Pancreas (tissue), 10 donors: Measurements from ENCODE around the gene MPZ. TPM values are rescaled to one million over a fixed set of nuclear protein-coding genes. Genes with fewer than 3 reads are reported as not detected.

Experiments used
- ATAC-seq, 4 donors: fragments of 200-7000 bp; cut with Tn5 transposase; one replicate each; pipeline versions ENCODE4 v1.8.0 to v1.9.1; 2020; ENCODE audit warnings: mild to moderate bottlenecking in 4 of 4, moderate library complexity in 4 of 4
- DNase-seq, 6 donors: peaks; one replicate each; pipeline ENCODE4 v3.0.0-alpha.2; 2020
- FAIRE-seq: peaks from 2 replicates; lab custom pipeline; 2012; peaks lifted over from hg19 to GRCh38; lab: Jason Lieb, UNC
- H3K27ac ChIP-seq, 4 donors: fragments of 200-600 bp; sonication (generic); 1 replicate in 3 of 4; 2 replicates in 1 of 4; pipeline versions ENCODE4 v1.5.0 to v1.8.0; 2020
- H3K27me3 ChIP-seq, 4 donors: fragments of 200-600 bp; one replicate each; pipeline ENCODE4 v1.8.0; 2021
- H3K36me3 ChIP-seq, 3 donors: fragments of 200-600 bp; sonication (generic) in 1 of 3; one replicate each; pipeline versions ENCODE4 v1.5.0 to v1.8.0; 2020 to 2021
- H3K4me1 ChIP-seq, 3 donors: fragments of 200-600 bp; one replicate each; pipeline ENCODE4 v1.8.0; 2021
- H3K4me3 ChIP-seq, 4 donors: fragments of 200-600 bp; sonication (generic) in 2 of 4; one replicate each; pipeline versions ENCODE4 v1.5.0 to v1.8.0; 2020 to 2021
- H3K9me3 ChIP-seq, 4 donors: fragments of 200-600 bp; one replicate each; pipeline ENCODE4 v1.8.0; 2021
- CTCF ChIP-seq, 4 donors: fragments of 200-600 bp; sonication (generic) in 3 of 4; IDR thresholded peaks; one replicate each; pipeline versions ENCODE4 v1.5.0 to v1.8.0; 2021; ENCODE audit warnings: antibody characterized with exemption in 4 of 4
- WGBS, 2 donors: extraction: QIAGEN DNeasy Blood & Tissue Kit; methylation state at CpG; one replicate each; pipeline ENCODE4 v1.1.7; 2013; 5-methylcytosine and 5-hydroxymethylcytosine counted together
- intact Hi-C, 3 donors: fragments of 100-400 bp; cut with DNase I; formaldehyde crosslinking; loops; one replicate each; pipeline versions ENCODE4 v1.11.1 to v1.14.2; 2022
- polyA plus RNA-seq, 2 donors: library from polyadenylated mRNA; stranded (reverse); fragments of 200-250 nt; gene quantifications; one replicate each; pipeline ENCODE4 v1.2.3, GENCODE V29; 2013
- total RNA-seq, 6 donors: library from RNA; stranded (reverse); fragmentation: NEBNext Ultra II Directional in 4 of 6; extraction: Animal tissue kit (Norgen Biotek cat#: 25700) in 4 of 6; gene quantifications; one replicate each; pipeline versions ENCODE4 v1.2.1 to v1.2.4, GENCODE V29; 2021 to 2023
- donor health status: healthy with polysubstance abuse.
- donor health status: DM: no; HTN: no; CAD: no; lungs with moderate emphysema.
- donor health status: DM: no; HTN: no; CAD: no.
- donor health status: control.
- donor health status: control.
- donor health status: Bipolar disorder and iron deficiency.
- donor health status: DM: yes; HTN: yes; CAD: no.
- donor health status: DM: no; HTN: no; CAD: no.
- donor health status: DM: no; HTN: no; CAD: no.
- donor health status: DM: yes; HTN: yes; CAD: no.

Gene MPZ
- total RNA-seq (1 to 10 TPM in 4 of 6 donors, under 1 TPM in 2; 0.51 to 2.1 (median 1.4) TPM), polyA plus RNA-seq (1 to 10 TPM; 1.3 to 2.8 TPM)

- H3K27me3 ChIP-seq: no peaks in the 10 kb centered on the region
- intact Hi-C loops: no loop called here
- no peaks in the 10 kb centered on the region for H3K36me3 ChIP-seq
- 22 to 23% methylated on average over 2 of the region's 2 CpGs for WGBS, 2 donors
- no peak within 1 kb of the TSS for H3K27ac ChIP-seq
- DNase-seq: no peak
- H3K9me3 ChIP-seq: no peaks in the 10 kb centered on the region
- H3K4me1 ChIP-seq: peaks cover 0 to 4% (median 0%) of the 10 kb centered on the region in 3 donors
- no peak for FAIRE-seq
- TF ChIP-seq CTCF (IDR thresholded peaks at IDR 0.05): no peak
- H3K4me3 ChIP-seq: no peak within 1 kb of the TSS
- no peak for ATAC-seq
Observed at GRCh38 chr1:161309868-161310267, at the start of gene MPZ. MPZ (minus strand) TSS chr1:161309968; CDS start chr1:161309905, 63 bp downstream.

GRCh38 chr1:161359291-161359690 lies 49.5 kb upstream of the MPZ start:
- TF ChIP-seq CTCF (IDR thresholded peaks at IDR 0.05): no peak
- H3K27ac ChIP-seq: peak overlapping the region in 1 of 4 donors; percentile 20

GRCh38 chr1:161357073-161357472 lies 47.3 kb upstream of the MPZ start:
- H3K9me3 ChIP-seq: no peaks in the 10 kb centered on the region
- no peak for TF ChIP-seq CTCF (IDR thresholded peaks at IDR 0.05)
- no peaks in the 10 kb centered on the region for H3K27me3 ChIP-seq
- H3K4me3 ChIP-seq: no peak overlapping the region
- no peaks in the 10 kb centered on the region for H3K4me1 ChIP-seq
- ATAC-seq (no peak), DNase-seq (no peak), FAIRE-seq (no peak)
- no peaks in the 10 kb centered on the region for H3K36me3 ChIP-seq
- intact Hi-C loops: no loop called here
- WGBS, 2 donors: 98 to 99% methylated on average over 8 of the region's 8 CpGs
- no peak overlapping the region for H3K27ac ChIP-seq

More at GRCh38 chr1:161359291-161359690, 49.5 kb upstream of the MPZ start:
- H3K4me1 ChIP-seq: no peaks in the 10 kb centered on the region
- H3K4me3 ChIP-seq: no peak overlapping the region
- no peak for DNase-seq
- peak in 3 of 4 donors; percentile 24 to 74 (median 71) for ATAC-seq
- H3K27me3 ChIP-seq: no peaks in the 10 kb centered on the region
- intact Hi-C loops: no loop called here
- H3K36me3 ChIP-seq: no peaks in the 10 kb centered on the region
- FAIRE-seq: no peak
- no peaks in the 10 kb centered on the region for H3K9me3 ChIP-seq

- no peak for TF ChIP-seq CTCF (IDR thresholded peaks at IDR 0.05)
- no peaks in the 10 kb centered on the region for H3K9me3 ChIP-seq
- FAIRE-seq (no peak), DNase-seq (no peak), ATAC-seq (peak in 1 of 4 donors; percentile 44)
- no peaks in the 10 kb centered on the region for H3K4me1 ChIP-seq
- peaks cover 0 to 3% (median 0%) of the 10 kb centered on the region in 3 donors for H3K36me3 ChIP-seq
- H3K27me3 ChIP-seq: no peaks in the 10 kb centered on the region
- no peak overlapping the region for H3K27ac ChIP-seq
- 52 to 60% methylated on average over 1 of the region's 1 CpG for WGBS, 2 donors
- no peak overlapping the region for H3K4me3 ChIP-seq
- intact Hi-C loops: no loop called here
Observed at GRCh38 chr1:161351482-161351881, 41.7 kb upstream of the MPZ start.

- TF ChIP-seq CTCF (IDR thresholded peaks at IDR 0.05): no peak
- Histone ChIP-seq H3K4me1 (no peaks in the 10 kb centered on the region), H3K9me3 (no peaks in the 10 kb centered on the region), H3K27me3 (no peaks in the 10 kb centered on the region), H3K4me3 (no peak overlapping the region), H3K27ac (no peak overlapping the region), H3K36me3 (peaks cover 0 to 3% (median 0%) of the 10 kb centered on the region in 3 donors)
- intact Hi-C loops: no loop called here
- WGBS, 2 donors: 91 to 94% methylated on average over 1 of the region's 1 CpG
- ATAC-seq: no peak
- FAIRE-seq: no peak
- no peak for DNase-seq
Observed at GRCh38 chr1:161350671-161351070, 40.9 kb upstream of the MPZ start.
